Raji (cell line): ENCODE data around the gene PHKB.

Experiments
- POLR2A ChIP-seq: IDR thresholded peaks from 2 replicates; pipeline ENCODE4 v1.6.1; 2011; ENCODE audit warnings: low read depth, low read length, control low read depth; ENCODE audit not compliant: insufficient read depth

PHKB gene

DNA sequence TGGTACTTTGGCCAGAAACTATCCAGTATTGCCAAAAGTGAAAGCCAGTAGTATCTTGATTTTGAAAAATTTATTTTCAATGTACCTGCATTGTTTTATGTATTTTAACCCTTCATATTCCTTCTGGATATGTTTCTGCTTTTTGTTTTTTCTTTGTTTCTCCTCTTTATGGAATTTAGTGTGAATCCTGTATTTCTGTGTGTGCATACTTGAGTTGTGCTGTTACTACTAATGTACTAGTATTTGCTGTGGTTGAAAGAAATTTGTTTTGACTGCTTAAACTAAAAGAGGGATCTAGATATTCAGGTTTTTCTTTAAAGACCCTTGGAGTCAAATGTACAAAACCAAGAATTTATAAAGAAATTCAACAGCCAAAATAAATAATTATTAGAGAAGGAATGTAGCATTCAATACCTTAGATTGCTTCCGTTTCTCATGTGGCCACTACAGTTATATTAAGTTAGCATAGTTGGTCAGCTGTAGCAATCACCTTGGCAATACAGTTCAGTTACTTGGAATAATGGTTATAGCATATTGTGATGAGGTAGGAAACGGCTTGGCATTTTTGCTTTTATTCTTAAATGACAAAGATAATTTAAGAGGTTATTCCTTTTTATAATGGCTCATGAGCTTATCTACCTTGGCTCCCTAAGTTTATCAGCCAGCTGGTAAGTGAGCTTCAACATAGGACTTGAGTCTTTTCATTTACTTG lies 4.9 kb downstream of the PHKB start:
- TF ChIP-seq POLR2A, result no peak

DNA sequence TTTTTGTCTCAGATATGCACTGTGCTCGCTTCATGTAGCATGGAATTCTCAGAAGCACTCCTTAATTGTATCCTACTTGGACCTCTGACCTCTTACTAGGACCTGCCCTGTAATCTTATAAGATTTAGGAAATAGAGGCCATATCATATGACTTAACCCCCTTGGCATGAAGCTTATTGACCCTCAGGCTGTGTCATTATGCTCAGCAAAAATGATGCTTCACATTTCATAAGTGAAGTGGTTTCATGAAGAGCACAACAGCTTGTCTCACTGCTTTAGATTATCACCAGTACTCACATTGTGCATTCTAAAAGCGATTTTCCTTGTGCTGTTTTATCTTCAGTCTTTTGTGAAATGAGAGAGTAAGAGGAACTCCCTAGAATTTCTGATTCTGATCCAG lies 6.4 kb downstream of the PHKB start:
- no peak for TF ChIP-seq POLR2A

DNA sequence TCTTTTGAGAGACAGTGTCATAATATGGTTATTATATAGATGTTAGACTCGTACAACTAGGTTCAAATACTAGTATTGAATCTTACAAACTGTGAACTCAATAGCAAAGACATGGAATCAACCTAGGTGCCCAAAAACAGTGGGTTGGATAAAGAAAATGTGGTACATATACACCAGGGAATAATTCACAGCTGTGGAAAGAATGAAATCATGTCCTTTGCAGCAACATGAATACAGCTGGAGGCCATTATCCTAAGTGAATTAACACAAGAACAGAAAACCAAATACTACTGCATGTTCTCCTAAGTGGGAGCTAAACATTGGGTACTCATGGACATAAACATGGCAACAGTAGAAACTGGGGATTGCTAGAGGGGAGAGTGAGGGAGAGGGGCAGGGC lies 8.1 kb downstream of the PHKB start:
- no peak for TF ChIP-seq POLR2A

DNA sequence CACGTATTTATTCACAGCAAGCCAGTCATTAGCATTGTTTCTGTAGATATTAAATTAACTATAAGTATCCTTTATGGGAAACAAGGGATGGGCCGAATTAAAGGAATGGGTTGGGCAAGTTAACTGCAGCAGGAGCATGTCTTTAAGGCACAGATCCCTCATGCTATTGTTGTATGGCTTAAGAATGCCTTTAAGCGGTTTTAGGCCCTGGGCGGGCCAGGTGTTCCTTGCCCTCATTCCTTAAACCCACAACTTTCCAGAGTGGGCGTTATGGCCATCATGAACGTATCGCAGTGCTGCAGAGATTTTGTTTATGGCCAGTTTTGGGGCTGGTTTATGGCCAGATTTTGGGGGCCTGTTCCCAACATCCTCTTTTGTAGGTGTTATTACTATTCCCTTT lies 9.1 kb downstream of the PHKB start:
- no peak for TF ChIP-seq POLR2A

DNA sequence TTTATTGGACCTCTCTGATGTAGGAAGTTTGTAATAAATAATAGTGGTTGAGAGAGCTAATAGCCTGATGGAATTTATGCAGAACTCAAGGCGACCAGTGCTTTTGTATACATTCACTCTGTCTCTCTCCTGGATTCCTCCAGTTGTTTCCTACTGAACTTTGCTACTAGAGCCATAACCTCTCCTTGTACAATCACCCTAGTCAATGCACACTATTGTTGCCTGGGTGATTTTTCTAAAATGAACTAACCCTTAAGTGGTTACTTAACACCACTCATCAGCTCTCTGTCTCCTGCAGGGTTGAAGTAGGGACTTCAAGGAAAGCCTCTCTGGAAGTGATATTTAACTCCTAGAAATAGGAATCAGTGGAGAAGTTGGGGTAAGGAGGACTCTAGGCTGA lies 9.7 kb downstream of the PHKB start:
- no peak for TF ChIP-seq POLR2A

- TF ChIP-seq POLR2A, result no peak
Measured at GRCh38 chr16:47473792-47474191, 12.7 kb downstream of the PHKB start.

DNA sequence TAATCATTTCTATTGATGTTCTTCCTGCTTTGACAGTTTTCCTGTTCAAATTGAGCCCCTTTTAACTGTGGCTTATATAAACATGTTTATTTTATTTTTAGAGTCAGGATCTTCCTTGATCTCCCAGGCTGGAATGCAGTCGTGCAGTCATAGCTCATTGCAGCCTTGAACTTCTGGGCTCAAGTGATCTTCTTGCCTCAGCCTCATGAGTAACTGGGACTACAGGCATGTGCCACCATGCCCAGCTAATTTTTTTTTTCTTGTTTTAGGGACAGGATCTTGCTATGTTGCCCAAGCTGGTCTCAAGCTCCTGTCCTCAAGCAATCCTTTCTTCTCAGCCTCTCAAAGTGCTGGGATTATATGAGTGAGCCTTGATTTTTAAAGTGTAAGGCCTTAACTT lies 14.7 kb downstream of the PHKB start:
- no peak for TF ChIP-seq POLR2A

DNA sequence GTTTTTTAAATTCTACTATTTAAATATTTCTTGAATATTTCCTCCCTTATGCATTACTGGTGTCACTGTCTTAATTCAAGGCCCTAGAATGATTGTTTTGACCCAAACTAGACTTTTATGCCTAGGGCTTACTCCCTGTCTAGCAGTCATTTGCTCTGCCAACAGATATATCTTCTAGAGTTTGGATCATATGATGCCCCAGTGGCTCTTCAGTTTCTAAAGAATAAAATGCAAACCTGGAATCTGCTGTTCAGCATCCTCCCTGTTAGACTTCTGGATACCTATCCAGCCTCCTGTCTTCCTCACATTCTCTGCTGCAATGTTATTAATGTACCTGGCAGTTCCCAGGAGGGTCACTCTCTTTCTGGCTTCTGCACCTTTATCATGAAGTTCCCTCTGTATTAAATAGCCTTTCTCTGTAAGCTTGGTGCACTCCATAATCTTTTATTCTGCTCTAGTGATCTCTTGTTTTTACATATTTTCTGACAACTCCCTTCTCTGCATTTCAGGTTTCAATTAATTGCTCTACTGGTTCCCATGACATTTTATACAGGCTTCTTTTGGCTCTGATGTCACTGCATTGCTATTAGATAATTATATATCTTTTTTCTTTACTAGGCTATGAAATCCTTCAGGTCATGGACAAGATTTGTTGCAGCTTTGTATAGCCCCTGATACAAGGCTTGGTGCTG lies 15.7 kb downstream of the PHKB start:
- TF ChIP-seq POLR2A, result no peak

DNA sequence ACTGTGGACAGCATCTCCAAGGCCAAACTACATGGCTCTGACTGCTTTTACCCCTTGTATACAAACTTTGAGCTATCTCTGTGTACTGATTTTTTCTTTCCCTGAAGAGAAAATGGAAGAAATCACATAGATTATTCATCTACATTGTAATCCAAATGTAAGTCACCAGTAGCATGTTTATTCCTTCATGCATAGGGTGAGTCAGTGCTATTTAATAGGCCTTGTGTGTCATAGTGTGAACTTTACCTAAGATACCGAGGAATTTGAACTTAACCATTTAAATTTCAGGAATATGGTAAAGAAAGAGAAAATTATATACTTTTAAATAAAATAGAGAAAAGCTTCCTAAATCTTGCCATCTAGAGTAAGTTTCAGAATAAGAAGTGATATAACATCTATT lies 16.5 kb downstream of the PHKB start:
- TF ChIP-seq POLR2A, result no peak

DNA sequence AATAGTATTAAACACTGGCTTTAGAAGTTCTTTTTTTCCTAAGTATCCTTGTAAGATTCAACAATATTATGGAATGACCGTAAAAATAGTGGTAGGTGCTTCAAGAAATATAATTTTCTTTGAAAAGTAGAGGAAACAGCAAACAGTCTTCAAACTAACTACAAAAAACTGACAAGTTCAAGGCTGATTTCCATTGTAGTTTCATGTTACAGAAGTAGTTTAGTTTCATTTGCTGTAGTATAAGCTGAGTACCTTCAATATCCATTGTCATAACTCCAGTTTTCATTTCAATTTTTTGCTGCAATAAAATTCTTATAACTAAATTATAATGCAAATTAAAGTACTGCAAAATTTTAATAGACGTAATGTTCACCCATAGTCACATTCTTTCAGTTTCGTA lies 19.3 kb downstream of the PHKB start:
- no peak for TF ChIP-seq POLR2A

- no peak for TF ChIP-seq POLR2A
Measured at GRCh38 chr16:47481698-47482374, 20.7 kb downstream of the PHKB start.

- TF ChIP-seq POLR2A, result no peak
Measured at GRCh38 chr16:47483616-47484015, 22.5 kb downstream of the PHKB start.

GRCh38 chr16:47486856-47487255 lies 25.7 kb downstream of the PHKB start:
- no peak for TF ChIP-seq POLR2A

- no peak for TF ChIP-seq POLR2A
Measured at GRCh38 chr16:47488051-47488450, 26.9 kb downstream of the PHKB start.

DNA sequence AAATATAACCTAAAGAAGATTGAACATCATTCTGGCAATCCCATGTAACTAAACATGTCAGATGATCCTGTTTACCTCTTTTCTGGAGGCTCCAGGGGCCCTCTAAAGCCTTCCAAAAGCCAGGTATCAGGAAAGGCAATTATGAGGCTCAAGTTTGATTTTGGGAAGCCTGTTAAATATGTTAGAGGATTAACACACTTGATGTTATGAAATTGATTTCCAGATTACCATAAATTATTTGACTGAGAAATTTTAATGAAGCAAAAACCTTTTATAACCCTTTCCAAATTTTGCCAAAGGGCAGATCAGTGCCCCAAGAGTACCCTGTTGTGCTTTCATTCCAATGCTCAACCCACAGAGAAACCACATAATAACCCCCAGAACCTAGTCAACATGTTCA lies 29.3 kb downstream of the PHKB start:
- TF ChIP-seq POLR2A, result no peak

DNA sequence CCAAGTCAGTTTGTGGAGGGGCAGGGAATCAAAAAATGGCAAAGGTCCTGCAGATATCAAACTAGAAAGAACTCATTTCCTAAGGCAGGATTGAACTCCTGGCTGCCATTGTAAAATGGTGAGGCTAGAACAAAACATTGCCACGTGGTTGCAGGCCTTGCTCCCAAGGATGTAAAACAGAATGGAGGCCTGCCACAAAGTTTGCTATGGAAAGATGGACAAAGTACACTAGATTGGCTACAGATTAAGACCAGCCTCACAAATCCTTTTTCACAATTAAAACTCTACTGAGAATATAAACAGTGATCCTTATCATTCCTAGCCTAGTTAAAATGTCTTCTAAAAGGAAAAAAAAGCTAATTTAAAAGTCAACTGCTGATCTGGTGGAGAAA lies 30.9 kb downstream of the PHKB start:
- no peak for TF ChIP-seq POLR2A
